OCI-LY7 (cell line): Measurements from ENCODE around the gene ATE1. TPM values are rescaled to one million over a fixed set of nuclear protein-coding genes. Genes with fewer than 3 reads are reported as not detected.
A peak's percentile ranks its signal among the peaks of the same experiment; 100 is the strongest.

Source experiments
- BruUV-seq: library from RNA; stranded (reverse); fragments of 400-500 nt; replicated peaks from 2 replicates; lab custom pipeline; 2021; lab: Mats Ljungman, UMichigan
- CTCF ChIA-PET: fragments of 300-600 bp; sonication (Branson Sonifier 250); formaldehyde crosslinking; loops from one replicate; lab custom pipeline; 2022; ENCODE audit warnings: antibody characterized with exemption; ENCODE audit not compliant: unreplicated experiment; lab: Charles Lee
- POLR2A ChIA-PET: fragments of 300-600 bp; sonication (Branson Sonifier 250); formaldehyde crosslinking; loops from one replicate; lab custom pipeline; 2022; ENCODE audit warnings: antibody characterized with exemption; lab: Charles Lee
- DNase-seq: peaks from one replicate; pipeline ENCODE4 v3.0.0-alpha.2; 2015; ENCODE audit warnings: low spot score
- H2AFZ ChIP-seq: fragments of 200-600 bp; sonication (generic), shearing (Covaris generic); 2 replicates; pipeline ENCODE4 v1.6.1; 2014; ENCODE audit warnings: mild to moderate bottlenecking, antibody characterized with exemption, low read length, moderate library complexity
- H3K27ac ChIP-seq: fragments of 200-600 bp; sonication (generic); 2 replicates; pipeline ENCODE4 v1.5.1; 2014; ENCODE audit warnings: mixed run types, low read depth, mild to moderate bottlenecking, moderate library complexity, low read length, inconsistent platforms; ENCODE audit not compliant: poor library complexity, severe bottlenecking
- H3K36me3 ChIP-seq: fragments of 200-600 bp; sonication (generic); 2 replicates; pipeline ENCODE4 v1.6.1; 2014; ENCODE audit warnings: mild to moderate bottlenecking, antibody characterized with exemption, low read length, moderate library complexity, mixed read lengths; ENCODE audit not compliant: insufficient read depth
- H3K4me1 ChIP-seq: fragments of 200-600 bp; sonication (generic); 2 replicates; pipeline ENCODE4 v1.5.1; 2014; ENCODE audit warnings: mild to moderate bottlenecking, low read length; ENCODE audit not compliant: insufficient read depth, poor library complexity, severe bottlenecking
- H3K4me2 ChIP-seq: fragments of 200-600 bp; sonication (generic); 2 replicates; pipeline ENCODE4 v1.6.1; 2014; ENCODE audit warnings: mild to moderate bottlenecking, low read length
- H3K4me3 ChIP-seq: fragments of 200-600 bp; sonication (generic); 2 replicates; pipeline ENCODE4 v1.5.1; 2014; ENCODE audit warnings: mild to moderate bottlenecking, low read depth, low read length; ENCODE audit not compliant: poor library complexity, severe bottlenecking
- H3K79me2 ChIP-seq: fragments of 200-600 bp; sonication (generic); 2 replicates; pipeline ENCODE4 v1.6.1; 2016; ENCODE audit warnings: low read depth, mild to moderate bottlenecking, low read length, moderate library complexity, mixed read lengths; ENCODE audit not compliant: insufficient read depth
- H3K9me2 ChIP-seq: fragments of 200-600 bp; sonication (generic); 2 replicates; pipeline ENCODE4 v1.6.1; 2016; ENCODE audit warnings: mild to moderate bottlenecking, low read length, mixed read lengths; ENCODE audit not compliant: insufficient read depth
- H3K9me3 ChIP-seq: fragments of 200-600 bp; sonication (generic); 2 replicates; pipeline ENCODE4 v1.6.1; 2014; ENCODE audit warnings: mild to moderate bottlenecking, mixed run types, low read length, mixed read lengths
- H4K20me1 ChIP-seq: fragments of 200-600 bp; sonication (generic); 2 replicates; pipeline ENCODE4 v1.6.1; 2014; ENCODE audit warnings: mild to moderate bottlenecking, antibody characterized with exemption, low read length, moderate library complexity, mixed read lengths; ENCODE audit not compliant: insufficient read depth
- EZH2phosphoT487 ChIP-seq: fragments of 200-600 bp; sonication (generic); IDR thresholded peaks from 2 replicates; pipeline ENCODE4 v1.6.1; 2018; ENCODE audit warnings: low read depth, borderline replicate concordance, mild to moderate bottlenecking, mixed run types, antibody characterized with exemption, low read length, moderate library complexity, mixed read lengths
- intact Hi-C: fragments of 100-400 bp; cut with micrococcal nuclease; formaldehyde crosslinking; loops from one replicate; pipeline ENCODE4 v1.10.0; 2022; ENCODE audit not compliant: unreplicated experiment
- total RNA-seq, 2 experiments: library from RNA; depleted of rRNA in 1 of 2; stranded (reverse); fragments of >200 nt in 1 of 2; shearing (Covaris generic) in 1 of 2; gene quantifications; 2 replicates each; pipeline ENCODE4 v1.2.3, GENCODE V29; 2014 to 2022
- TF ChIP-seq, protein P1 (sequence below): fragments of 200-600 bp; sonication (generic); conservative IDR thresholded peaks from 2 replicates; pipeline ENCODE4 v1.5.1; 2014; ENCODE audit warnings: mild to moderate bottlenecking, antibody characterized with exemption, low read length, moderate library complexity, mixed read lengths

ATE1 gene
- total RNA-seq, 2 experiments from 2014 or later = 14.8 to 44.7 TPM

DNA sequence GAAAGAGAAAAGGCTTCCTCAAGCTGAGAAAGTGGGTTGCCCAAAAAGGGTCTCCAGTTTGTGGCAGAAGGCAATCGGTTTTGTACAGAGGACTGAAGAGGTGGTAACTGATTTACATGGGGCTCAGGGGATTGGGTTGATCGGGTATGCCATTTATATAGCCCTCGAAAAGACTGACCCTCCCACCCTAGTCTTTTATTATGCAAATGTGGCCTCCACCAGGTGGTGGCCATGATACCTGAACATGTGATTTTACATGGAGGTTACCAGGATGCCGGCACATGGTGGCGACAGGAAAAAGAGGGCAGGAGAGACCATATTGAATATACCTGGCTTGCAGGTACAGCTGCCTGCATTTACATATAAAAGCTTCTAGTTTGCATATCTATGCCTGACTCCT is 36.7 kb downstream of the ATE1 start:
- no peak overlapping the region for H3K27ac ChIP-seq
- no peak overlapping the region for H3K4me2 ChIP-seq
- no peaks in the 10 kb centered on the region for H3K9me3 ChIP-seq
- intact Hi-C loops = no loop called here
- DNase-seq = no peak
- ChIA-PET CTCF (interaction anchor here (0.5 kb wide), 1 partner anchor 67 kb away, joined by 3 read pairs; no protein-coding TSS in a partner anchor), POLR2A (no interaction called here)
- H3K9me2 ChIP-seq = no peaks in the 10 kb centered on the region
- TF ChIP-seq EZH2phosphoT487 = no peak
- TF ChIP-seq, protein P1, sequence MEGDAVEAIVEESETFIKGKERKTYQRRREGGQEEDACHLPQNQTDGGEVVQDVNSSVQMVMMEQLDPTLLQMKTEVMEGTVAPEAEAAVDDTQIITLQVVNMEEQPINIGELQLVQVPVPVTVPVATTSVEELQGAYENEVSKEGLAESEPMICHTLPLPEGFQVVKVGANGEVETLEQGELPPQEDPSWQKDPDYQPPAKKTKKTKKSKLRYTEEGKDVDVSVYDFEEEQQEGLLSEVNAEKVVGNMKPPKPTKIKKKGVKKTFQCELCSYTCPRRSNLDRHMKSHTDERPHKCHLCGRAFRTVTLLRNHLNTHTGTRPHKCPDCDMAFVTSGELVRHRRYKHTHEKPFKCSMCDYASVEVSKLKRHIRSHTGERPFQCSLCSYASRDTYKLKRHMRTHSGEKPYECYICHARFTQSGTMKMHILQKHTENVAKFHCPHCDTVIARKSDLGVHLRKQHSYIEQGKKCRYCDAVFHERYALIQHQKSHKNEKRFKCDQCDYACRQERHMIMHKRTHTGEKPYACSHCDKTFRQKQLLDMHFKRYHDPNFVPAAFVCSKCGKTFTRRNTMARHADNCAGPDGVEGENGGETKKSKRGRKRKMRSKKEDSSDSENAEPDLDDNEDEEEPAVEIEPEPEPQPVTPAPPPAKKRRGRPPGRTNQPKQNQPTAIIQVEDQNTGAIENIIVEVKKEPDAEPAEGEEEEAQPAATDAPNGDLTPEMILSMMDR = no peak
- no peak overlapping the region for H3K4me3 ChIP-seq
- peaks cover 52% of the 10 kb centered on the region for H3K36me3 ChIP-seq
- H4K20me1 ChIP-seq = no peaks in the 10 kb centered on the region
- H2AFZ ChIP-seq = no peak overlapping the region
- BruUV-seq = no TSS peak
- H3K4me1 ChIP-seq = no peaks in the 10 kb centered on the region
- H3K79me2 ChIP-seq = no peaks in the 10 kb centered on the region

DNA sequence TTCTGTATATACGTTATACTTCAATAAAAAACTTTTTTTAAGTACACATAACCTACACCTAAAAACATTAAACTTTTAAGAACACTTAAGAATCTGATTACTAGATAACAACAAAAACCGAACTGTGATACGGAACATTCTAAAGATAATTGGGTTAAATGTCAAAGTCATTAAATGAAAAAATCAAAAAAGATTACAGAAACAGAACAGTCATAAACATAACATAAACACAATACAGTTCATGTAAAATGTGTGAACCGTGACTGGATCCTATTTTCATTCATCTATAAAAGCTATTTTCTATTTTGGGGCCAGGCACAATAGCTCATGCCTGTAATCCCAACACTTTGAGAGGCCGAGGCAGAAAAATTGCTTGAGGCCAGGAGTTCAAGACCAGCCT is 38.6 kb downstream of the ATE1 start:
- no peaks in the 10 kb centered on the region for H3K9me2 ChIP-seq
- H3K79me2 ChIP-seq = no peaks in the 10 kb centered on the region
- H2AFZ ChIP-seq = no peak overlapping the region
- H3K4me1 ChIP-seq = no peaks in the 10 kb centered on the region
- H3K4me2 ChIP-seq = no peak overlapping the region
- no peaks in the 10 kb centered on the region for H4K20me1 ChIP-seq
- no TSS peak for BruUV-seq
- no peak for DNase-seq
- H3K4me3 ChIP-seq = no peak overlapping the region
- CTCF ChIA-PET = no interaction called here
- H3K9me3 ChIP-seq = no peaks in the 10 kb centered on the region
- H3K27ac ChIP-seq = no peak overlapping the region
- peaks cover 38% of the 10 kb centered on the region for H3K36me3 ChIP-seq
- POLR2A ChIA-PET = no interaction called here
- intact Hi-C loops = loop anchor here (5.0 kb wide), 1 partner anchor 947 kb away; no protein-coding TSS in a partner anchor
- TF ChIP-seq, protein P1 = no peak
- no peak for TF ChIP-seq EZH2phosphoT487

DNA sequence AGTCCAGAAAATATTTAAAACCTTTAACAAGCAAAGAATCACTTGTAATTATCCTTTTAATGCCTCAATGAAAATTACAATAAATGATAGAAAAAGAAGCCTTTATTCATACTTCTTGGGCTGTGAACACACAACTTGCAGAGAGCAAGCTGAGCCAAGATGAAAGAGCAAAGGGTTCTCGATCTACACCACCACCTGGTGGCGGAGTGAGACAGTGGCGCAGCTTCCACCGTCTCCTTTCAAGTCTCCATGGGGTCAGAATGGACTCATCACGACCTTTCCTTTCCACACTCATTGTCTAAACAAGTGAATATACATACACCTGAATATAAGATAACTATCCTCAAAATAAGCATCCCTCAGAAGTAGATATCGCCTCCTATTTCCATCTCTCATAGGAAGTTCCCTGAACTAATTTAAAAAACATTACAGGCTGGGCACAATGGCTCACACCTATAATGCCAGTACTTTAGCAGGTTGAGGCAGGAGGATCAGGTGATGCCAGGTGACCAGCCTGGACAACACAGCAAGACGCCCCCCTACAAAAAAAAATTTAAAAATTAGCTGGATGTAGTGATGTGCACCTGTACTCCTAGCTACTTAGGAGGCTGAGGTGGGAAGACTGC is 40.7 kb downstream of the ATE1 start:
- no TSS peak for BruUV-seq
- peaks cover 26% of the 10 kb centered on the region; the same call in 1 of the 2 replicates for H3K36me3 ChIP-seq
- peak; percentile 67 for DNase-seq
- H3K9me2 ChIP-seq = no peaks in the 10 kb centered on the region
- intact Hi-C loops = loop anchor here (1.0 to 5.0 kb wide), 2 partner anchors 63 to 945 kb away; no protein-coding TSS in a partner anchor
- TF ChIP-seq, protein P1 = peak; percentile 92
- no peak for TF ChIP-seq EZH2phosphoT487
- no peaks in the 10 kb centered on the region for H4K20me1 ChIP-seq
- no peak overlapping the region for H3K4me2 ChIP-seq
- H3K79me2 ChIP-seq = no peaks in the 10 kb centered on the region
- no peaks in the 10 kb centered on the region for H3K9me3 ChIP-seq
- H3K27ac ChIP-seq = no peak overlapping the region
- no peak overlapping the region for H2AFZ ChIP-seq
- H3K4me1 ChIP-seq = no peaks in the 10 kb centered on the region
- H3K4me3 ChIP-seq = no peak overlapping the region
- ChIA-PET CTCF (interaction anchor here (0.6 kb wide), 1 partner anchor 25 kb away, joined by 3 read pairs; no protein-coding TSS in a partner anchor), POLR2A (no interaction called here)
